Measurements from ENCODE around the gene CNTN4. TPM values are rescaled to one million over a fixed set of nuclear protein-coding genes. Genes with fewer than 3 reads are reported as not detected.

CNTN4 gene
- total and polyA plus RNA-seq, 4 donors = 1.5 to 30.7 (median 5.7) TPM

DNA sequence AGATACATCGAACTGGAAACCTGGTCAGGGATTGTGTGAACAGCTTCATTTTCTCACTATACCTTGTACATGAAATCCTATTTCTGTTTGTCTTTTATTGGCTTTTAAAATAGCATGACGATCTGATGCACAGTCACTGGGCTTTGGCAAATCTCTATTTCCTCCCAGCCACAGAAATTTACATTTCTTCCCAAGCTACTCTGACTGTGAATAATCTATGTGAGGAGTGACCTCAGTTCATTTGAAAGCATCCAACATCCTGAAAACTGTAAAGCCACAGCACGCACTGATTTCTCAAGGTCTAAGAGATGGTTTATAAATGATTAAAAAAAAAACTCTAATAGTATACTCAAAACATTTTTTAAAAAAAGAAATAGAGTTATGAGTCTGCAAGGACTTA, 561.2 kb downstream of the CNTN4 start:
- Histone ChIP-seq H3K36me3 (ENCODE audit: control insufficient read depth in 4 of 4, insufficient read depth in 4 of 4, low read length in 4 of 4) (no peaks in the 10 kb centered on the region), H3K9ac (ENCODE audit: insufficient read depth in 1 of 2, low read length in 2 of 2) (no peak overlapping the region), H3K9me3 (ENCODE audit: control insufficient read depth in 4 of 4, insufficient read depth in 3 of 4, low read length in 3 of 4) (no peaks in the 10 kb centered on the region), H3K27me3 (ENCODE audit: control insufficient read depth in 3 of 3, insufficient read depth in 3 of 3, low read length in 2 of 3) (no peaks in the 10 kb centered on the region), H3K27ac (ENCODE audit: low read depth in 1 of 2, low read length in 1 of 2) (no peak overlapping the region), H3K4me3 (no peak overlapping the region), H3K4me1 (ENCODE audit: control insufficient read depth in 5 of 5, insufficient read depth in 5 of 5, low read length in 5 of 5) (peaks cover 0 to 8% (median 2%) of the 10 kb centered on the region in 5 donors)
- ATAC-seq (ENCODE audit: insufficient read depth, low FRiP score) (no peak), DNase-seq (no peak)
- WGBS, 2 donors = 62 to 74% methylated on average over 3 of the region's 3 CpGs
- TF ChIP-seq, protein P1, sequence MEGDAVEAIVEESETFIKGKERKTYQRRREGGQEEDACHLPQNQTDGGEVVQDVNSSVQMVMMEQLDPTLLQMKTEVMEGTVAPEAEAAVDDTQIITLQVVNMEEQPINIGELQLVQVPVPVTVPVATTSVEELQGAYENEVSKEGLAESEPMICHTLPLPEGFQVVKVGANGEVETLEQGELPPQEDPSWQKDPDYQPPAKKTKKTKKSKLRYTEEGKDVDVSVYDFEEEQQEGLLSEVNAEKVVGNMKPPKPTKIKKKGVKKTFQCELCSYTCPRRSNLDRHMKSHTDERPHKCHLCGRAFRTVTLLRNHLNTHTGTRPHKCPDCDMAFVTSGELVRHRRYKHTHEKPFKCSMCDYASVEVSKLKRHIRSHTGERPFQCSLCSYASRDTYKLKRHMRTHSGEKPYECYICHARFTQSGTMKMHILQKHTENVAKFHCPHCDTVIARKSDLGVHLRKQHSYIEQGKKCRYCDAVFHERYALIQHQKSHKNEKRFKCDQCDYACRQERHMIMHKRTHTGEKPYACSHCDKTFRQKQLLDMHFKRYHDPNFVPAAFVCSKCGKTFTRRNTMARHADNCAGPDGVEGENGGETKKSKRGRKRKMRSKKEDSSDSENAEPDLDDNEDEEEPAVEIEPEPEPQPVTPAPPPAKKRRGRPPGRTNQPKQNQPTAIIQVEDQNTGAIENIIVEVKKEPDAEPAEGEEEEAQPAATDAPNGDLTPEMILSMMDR (IDR thresholded peaks at IDR 0.05; ENCODE audit: control extremely low read depth, extremely low read depth) = no peak

GRCh38 chr3:2661078-2661477, 562.4 kb downstream of the CNTN4 start:
- no peaks in the 10 kb centered on the region for H3K9me3 ChIP-seq (ENCODE audit: control insufficient read depth in 4 of 4, insufficient read depth in 3 of 4, low read length in 3 of 4)
- H3K27me3 ChIP-seq (ENCODE audit: control insufficient read depth in 3 of 3, insufficient read depth in 3 of 3, low read length in 2 of 3) = no peaks in the 10 kb centered on the region
- DNase-seq (no peak), ATAC-seq (ENCODE audit: insufficient read depth, low FRiP score) (no peak)
- no peak overlapping the region for H3K4me3 ChIP-seq
- H3K9ac ChIP-seq (ENCODE audit: insufficient read depth in 1 of 2, low read length in 2 of 2) = no peak overlapping the region
- TF ChIP-seq, protein P1 (IDR thresholded peaks at IDR 0.05; ENCODE audit: control extremely low read depth, extremely low read depth) = no peak
- no peak overlapping the region for H3K27ac ChIP-seq (ENCODE audit: low read depth in 1 of 2, low read length in 1 of 2)
- 78 to 83% methylated on average over 1 of the region's 1 CpG for WGBS, 2 donors
- no peaks in the 10 kb centered on the region for H3K36me3 ChIP-seq (ENCODE audit: control insufficient read depth in 4 of 4, insufficient read depth in 4 of 4, low read length in 4 of 4)
- H3K4me1 ChIP-seq (ENCODE audit: control insufficient read depth in 5 of 5, insufficient read depth in 5 of 5, low read length in 5 of 5) = peaks cover 0 to 8% (median 0%) of the 10 kb centered on the region in 5 donors

GRCh38 chr3:2677501-2677900, 578.8 kb downstream of the CNTN4 start:
- H3K36me3 ChIP-seq (ENCODE audit: control insufficient read depth in 4 of 4, insufficient read depth in 4 of 4, low read length in 4 of 4) = no peaks in the 10 kb centered on the region
- no peak overlapping the region for H3K9ac ChIP-seq (ENCODE audit: insufficient read depth in 1 of 2, low read length in 2 of 2)
- H3K27me3 ChIP-seq (ENCODE audit: control insufficient read depth in 3 of 3, insufficient read depth in 3 of 3, low read length in 2 of 3) = no peaks in the 10 kb centered on the region
- TF ChIP-seq, protein P1 (IDR thresholded peaks at IDR 0.05; ENCODE audit: control extremely low read depth, extremely low read depth) = no peak
- H3K27ac ChIP-seq (ENCODE audit: low read depth in 1 of 2, low read length in 1 of 2) = no peak overlapping the region
- H3K4me3 ChIP-seq = no peak overlapping the region
- DNase-seq (no peak), ATAC-seq (ENCODE audit: insufficient read depth, low FRiP score) (no peak)
- 80 to 84% methylated on average over 2 of the region's 2 CpGs for WGBS, 2 donors
- H3K9me3 ChIP-seq (ENCODE audit: control insufficient read depth in 4 of 4, insufficient read depth in 3 of 4, low read length in 3 of 4) = no peaks in the 10 kb centered on the region
- H3K4me1 ChIP-seq (ENCODE audit: control insufficient read depth in 5 of 5, insufficient read depth in 5 of 5, low read length in 5 of 5) = no peaks in the 10 kb centered on the region

- ATAC-seq (ENCODE audit: insufficient read depth, low FRiP score) (no peak), DNase-seq (no peak)
- Histone ChIP-seq H3K4me3 (no peak overlapping the region), H3K36me3 (ENCODE audit: control insufficient read depth in 4 of 4, insufficient read depth in 4 of 4, low read length in 4 of 4) (no peaks in the 10 kb centered on the region), H3K4me1 (ENCODE audit: control insufficient read depth in 5 of 5, insufficient read depth in 5 of 5, low read length in 5 of 5) (no peaks in the 10 kb centered on the region), H3K9ac (ENCODE audit: insufficient read depth in 1 of 2, low read length in 2 of 2) (no peak overlapping the region), H3K27ac (ENCODE audit: low read depth in 1 of 2, low read length in 1 of 2) (no peak overlapping the region), H3K9me3 (ENCODE audit: control insufficient read depth in 4 of 4, insufficient read depth in 3 of 4, low read length in 3 of 4) (no peaks in the 10 kb centered on the region), H3K27me3 (ENCODE audit: control insufficient read depth in 3 of 3, insufficient read depth in 3 of 3, low read length in 2 of 3) (no peaks in the 10 kb centered on the region)
- 85% methylated on average over 5 of the region's 5 CpGs for WGBS, 2 donors
- TF ChIP-seq, protein P1 (IDR thresholded peaks at IDR 0.05; ENCODE audit: control extremely low read depth, extremely low read depth) = no peak
Measured at GRCh38 chr3:2680236-2680635, 581.6 kb downstream of the CNTN4 start.
